Activated naive CD4-positive, alpha-beta T cell treated with anti-CD3 and anti-CD28 coated beads, Interleukin-2, amount 50 U/mL, for 16 hours (primary cell): ENCODE data around the gene SETD1B.
"Not testable (repeated sequence)": the region's sequence is repeated elsewhere in the genome, so short reads cannot be mapped to it uniquely, and the experiment has no call there.

Source experiments
- DNase-seq: peaks from one replicate; pipeline ENCODE4 v3.0.0-alpha.2; 2020

SETD1B gene

GRCh38 chr12:121803861-121804416 is at the start of gene SETD1B:
Gene SETD1B (plus strand): TSS chr12:121804009. CDS start chr12:121804738, 729 bp downstream.
- DNase-seq = peak; percentile 61

- DNase-seq = no peak
Observed at GRCh38 chr12:121754836-121755235, 49.0 kb upstream of the SETD1B start.

DNA sequence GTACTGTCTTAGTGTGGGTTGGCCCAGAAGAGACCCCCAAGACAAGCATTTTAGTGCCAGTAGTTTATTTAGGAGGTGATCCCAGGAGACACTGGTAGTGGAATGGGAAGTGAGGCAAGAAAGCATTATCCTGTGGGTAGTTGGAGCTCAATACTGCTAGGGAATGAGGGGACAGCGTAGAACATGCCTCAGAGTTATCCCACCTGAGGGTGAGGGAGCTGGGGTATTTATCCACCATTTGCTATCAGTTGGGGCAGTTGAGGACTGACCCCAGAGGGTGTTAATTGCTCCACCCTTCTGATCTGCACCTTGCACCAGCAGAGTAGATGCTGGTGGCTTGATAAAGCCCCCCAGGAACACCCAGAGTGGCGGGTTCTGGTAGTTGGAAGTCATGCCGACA is 48.2 kb upstream of the SETD1B start:
- no peak for DNase-seq

DNA sequence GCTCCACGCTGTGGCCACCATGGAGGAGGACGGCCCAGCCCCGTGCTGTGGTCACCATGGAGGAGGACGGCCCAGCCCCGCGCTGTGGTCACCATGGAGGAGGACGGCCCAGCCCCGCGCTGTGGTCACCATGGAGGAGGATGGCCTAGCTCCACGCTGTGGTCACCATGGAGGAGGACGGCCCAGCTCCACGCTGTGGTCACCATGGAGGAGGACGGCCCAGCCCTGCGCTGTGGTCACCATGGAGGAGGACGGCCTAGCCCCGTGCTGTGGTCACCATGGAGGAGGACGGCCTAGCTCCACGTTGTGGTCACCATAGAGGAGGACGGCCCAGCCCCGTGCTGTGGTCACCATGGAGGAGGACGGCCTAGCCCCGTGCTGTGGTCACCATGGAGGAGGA is 45.3 kb upstream of the SETD1B start:
- DNase-seq = not testable (repeated sequence)

DNA sequence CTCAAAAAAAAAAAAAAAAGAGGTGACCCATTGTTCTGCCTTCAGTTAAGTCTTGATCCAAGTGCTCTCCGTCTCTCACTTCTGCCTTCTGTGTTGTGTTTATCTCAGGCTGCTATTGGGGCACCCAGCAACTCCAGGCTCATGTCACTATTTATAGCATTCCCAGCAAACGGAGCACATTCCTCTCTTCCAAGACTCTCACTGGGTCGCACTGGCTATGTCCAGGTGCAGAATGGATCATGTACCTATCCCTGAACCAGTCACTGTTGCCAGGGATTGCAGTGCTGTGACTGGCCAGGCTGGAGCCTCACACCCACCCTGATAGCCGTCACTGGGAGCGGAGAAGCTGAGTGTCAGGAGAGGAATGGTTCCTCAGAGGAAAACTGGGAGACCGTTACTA is 41.5 kb upstream of the SETD1B start:
- DNase-seq = no peak

DNA sequence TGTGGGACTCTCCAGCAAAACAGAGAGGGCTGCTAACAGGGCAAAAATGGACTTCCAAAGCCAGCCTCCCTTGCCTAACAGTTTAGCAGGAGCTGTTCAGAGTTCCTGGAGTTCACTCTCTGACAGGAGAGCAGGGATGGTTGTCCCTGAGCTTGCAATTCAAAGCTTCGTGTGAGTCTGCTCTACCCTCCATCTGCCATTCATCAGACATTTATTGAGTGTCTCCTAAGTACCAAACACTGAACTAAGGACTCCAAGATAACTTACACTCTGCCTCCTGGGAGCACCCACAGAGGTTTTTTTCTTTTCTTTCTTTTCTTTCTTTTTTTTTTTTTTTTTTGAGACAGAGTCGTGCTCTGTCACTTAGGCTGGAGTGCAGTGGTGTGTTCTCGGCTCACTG is 39.0 kb upstream of the SETD1B start:
- no peak for DNase-seq

- no peak for DNase-seq
Observed at GRCh38 chr12:121765573-121765972, 38.2 kb upstream of the SETD1B start.

GRCh38 chr12:121766290-121767039 is 37.3 kb upstream of the SETD1B start:
- no peak for DNase-seq

GRCh38 chr12:121767525-121768016 is 36.2 kb upstream of the SETD1B start:
- no peak for DNase-seq

DNA sequence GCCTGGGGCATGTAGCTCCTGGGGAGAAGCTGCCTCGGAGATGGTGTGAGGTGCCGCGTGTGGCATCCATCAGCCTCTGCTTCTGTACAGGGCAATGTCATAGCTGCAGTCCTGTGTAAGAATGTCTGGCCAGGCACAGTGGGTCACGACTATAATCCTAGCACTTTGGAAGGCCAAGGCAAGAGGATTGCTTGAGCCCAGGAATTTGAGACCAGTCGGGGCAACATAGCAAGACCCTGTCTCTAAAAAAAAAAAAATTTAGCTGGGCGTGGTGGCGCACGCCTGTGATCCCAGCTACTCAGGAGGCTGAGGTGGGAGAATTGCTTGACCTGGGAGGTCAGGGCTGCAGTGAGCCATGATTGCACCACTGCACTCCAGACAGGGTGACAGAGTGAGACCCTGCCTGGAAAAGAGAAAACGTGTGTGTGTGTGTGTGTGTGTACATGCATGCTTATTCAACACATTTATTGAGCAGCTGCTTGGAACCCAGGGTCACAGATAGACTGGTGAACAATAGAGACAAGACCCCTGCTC is 34.4 kb upstream of the SETD1B start:
- DNase-seq = no peak

DNA sequence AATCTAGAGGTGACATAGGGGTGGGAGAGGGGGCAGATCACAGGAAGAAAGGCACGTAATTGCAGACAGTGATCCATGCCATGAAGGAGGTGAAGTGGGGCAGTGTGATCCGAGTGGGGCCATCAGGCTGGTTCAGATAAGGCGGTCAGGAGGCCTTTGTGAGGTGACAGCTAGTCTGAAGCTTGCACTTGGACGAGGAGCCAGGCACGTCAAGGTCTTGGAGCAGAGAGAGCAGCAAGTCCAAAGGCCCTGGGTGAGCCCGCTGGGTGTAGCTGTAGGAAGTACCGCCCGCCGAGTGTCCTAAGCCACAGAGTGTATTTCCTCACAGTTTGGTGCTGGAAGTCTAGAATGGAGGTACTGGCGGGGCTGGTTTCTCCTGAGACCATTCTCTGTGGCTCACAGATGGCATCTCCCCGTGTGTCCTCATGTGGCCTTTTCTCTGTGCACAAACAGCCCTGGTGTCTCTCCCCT is 33.9 kb upstream of the SETD1B start:
- DNase-seq = no peak

- no peak for DNase-seq
Observed at GRCh38 chr12:121770388-121770787, 33.4 kb upstream of the SETD1B start.

- DNase-seq = no peak
Observed at GRCh38 chr12:121770813-121771625, 32.8 kb upstream of the SETD1B start.

DNA sequence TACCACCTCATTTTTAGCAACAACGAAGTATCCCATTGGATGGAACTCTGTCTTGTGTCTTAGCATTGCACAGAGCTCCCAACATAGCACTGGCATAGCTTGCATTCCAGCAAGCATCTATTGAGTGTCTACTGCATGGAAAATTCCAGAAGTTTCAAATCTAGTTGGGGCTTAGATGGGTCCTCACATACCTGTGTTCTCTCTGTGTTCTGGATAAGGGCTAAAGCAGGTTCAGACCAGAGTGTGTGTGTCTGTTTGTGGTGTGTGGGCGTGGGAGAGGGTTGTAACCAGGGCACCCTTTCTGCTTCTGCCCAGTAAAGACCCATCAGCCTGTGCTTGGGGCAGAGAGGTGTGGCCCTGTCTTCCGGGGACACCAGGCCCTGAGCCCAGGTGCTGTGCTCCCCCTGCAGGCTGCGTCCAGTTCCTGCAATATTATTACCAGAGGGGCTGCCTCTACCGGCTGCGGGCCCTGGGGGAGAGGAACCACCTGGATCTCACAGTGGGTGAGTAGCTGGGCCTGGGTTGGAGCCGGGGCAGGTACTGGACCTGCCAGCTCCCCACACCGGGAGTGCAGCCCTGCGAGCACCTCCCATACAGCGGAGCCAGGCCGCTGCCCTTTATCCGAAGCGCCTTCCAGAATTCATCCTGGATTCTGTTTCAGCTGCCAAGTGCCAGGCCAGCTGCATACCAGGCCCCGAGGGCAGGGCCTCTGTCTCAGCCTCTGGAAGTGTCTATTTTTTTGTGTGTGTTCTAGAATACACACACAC is 30.6 kb upstream of the SETD1B start:
- DNase-seq = peak; percentile 78

- DNase-seq = no peak
Observed at GRCh38 chr12:121774968-121775474, 28.8 kb upstream of the SETD1B start.

GRCh38 chr12:121775501-121775900 is 28.3 kb upstream of the SETD1B start:
- DNase-seq = no peak

- peak; percentile 90 for DNase-seq
Observed at GRCh38 chr12:121776190-121777098, 27.4 kb upstream of the SETD1B start.

DNA sequence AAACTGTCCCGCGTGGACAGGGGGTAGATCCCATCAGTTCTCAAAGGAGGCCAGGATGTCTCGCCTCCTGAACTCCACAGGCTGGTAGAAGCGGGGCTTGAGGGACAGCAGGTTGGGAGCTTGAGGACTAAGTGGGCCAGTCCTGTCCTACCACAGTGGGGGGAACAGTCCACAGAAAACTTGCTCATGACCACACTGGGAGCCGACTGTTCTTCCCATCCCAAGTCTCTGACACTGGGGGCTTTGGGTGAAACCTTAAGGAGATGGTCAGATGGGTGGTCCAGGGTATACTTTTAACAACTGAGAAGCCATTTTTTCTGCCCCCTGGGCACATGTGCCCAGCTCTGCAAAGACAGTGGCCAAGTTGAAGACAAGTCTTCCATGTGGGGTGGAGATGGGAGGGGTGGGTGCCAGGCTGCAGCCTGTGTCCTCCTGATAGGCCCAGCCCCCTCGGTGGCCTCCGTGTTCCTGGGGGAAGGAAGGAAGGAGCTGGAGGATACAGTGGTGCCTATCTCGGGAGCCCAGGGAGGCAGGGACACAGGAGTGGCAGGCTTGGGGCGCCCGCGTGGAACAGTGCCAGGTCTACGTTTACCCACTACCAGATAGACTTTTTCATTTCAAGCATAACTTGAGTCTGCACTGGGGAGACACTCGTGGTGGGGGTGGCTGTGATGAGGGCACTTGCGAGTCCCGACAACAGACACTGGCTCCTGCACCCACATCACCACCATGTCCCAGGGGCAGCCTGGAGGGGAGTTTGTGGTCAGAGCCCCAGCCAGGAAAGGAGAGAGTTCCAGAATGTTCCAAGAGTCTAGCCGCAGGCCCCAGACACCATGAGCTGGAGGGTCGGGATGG is 25.0 kb upstream of the SETD1B start:
- DNase-seq = no peak

DNA sequence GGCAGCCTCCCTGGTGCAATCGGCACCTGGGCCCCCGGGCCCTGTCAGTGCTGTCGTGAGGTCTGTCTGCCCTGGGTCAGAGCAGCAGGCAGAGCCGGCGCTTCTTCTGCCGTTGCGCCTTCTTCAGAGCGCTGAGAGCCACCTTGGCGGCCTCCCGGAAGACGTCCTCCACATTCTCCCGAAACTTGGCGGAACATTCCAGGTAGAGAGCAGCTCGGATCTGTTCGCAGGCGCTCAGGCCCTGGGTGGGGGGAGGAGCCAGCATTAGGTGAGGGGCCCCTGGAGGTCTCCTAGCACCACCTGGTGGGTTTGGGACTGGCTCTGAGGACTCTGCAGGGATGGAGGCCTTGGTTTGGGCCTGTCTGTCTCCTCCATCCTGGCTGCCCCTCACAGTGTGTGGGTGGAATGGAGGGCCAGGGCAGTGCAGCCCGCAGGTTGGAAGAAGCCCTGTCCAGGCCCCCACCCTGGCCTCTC is 24.4 kb upstream of the SETD1B start:
- DNase-seq = no peak

GRCh38 chr12:121780429-121780828 is 23.4 kb upstream of the SETD1B start:
- DNase-seq = no peak
